C4-2B (cell line): ENCODE results near the gene NES.
A peak's percentile ranks its signal among the peaks of the same experiment; 100 is the strongest.

Experiments used
- H3K27ac ChIP-seq: fragments of 450-650 bp; 2 replicates; pipeline ENCODE4 v1.5.1; 2017
- CTCF ChIP-seq: fragments of 450-650 bp; conservative IDR thresholded peaks from 2 replicates; pipeline ENCODE4 v1.5.1; 2017; ENCODE audit warnings: mild to moderate bottlenecking
- ZFX ChIP-seq: fragments of 450-650 bp; IDR thresholded peaks from 2 replicates; pipeline ENCODE4 v1.6.1; 2017

NES gene

GRCh38 chr1:156689035-156689952 is 12.1 kb upstream of the NES start:
- H3K27ac ChIP-seq: no peak overlapping the region; the same call in 1 of the 2 replicates
- TF ChIP-seq CTCF (peak; percentile 96), ZFX (no peak)

GRCh38 chr1:156684227-156684782 is 7.1 kb upstream of the NES start:
- H3K27ac ChIP-seq: no peak overlapping the region
- TF ChIP-seq ZFX (no peak), CTCF (no peak)

DNA sequence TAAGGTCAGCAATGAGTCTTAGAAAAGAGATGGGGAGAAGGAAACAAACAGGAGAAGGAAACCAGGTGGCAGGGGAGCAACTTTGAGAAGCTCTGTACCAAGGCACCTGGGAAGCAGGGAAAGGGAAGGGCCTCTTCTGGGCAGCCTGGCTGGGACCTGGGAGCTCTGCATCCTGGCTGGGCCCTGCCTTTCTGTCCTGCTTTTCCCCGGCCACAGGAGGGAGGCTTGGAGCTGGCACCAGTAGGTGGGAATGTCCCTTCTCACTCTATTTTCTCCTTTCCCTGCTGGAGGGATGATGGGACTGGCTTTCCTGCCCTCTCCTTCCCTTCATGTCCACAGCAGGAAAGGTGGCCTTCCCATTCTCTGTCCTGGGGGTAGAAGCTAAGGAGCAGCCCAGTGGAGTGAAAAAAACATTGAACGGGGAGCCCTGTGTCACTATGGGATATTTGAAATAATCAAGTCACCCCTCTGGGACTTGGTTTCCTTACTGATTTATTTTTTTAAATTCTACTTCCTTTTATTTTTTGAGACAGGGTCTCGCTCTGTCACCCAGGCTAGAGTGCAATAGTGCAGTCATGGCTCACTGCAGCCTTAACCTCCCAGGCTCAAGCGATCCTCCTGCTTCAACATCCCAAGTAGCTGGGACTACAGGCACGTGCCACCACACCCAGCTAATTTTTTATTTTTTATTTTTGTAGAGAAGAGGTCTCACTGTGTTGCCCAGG is 5.1 kb upstream of the NES start:
- no peak overlapping the region for H3K27ac ChIP-seq
- TF ChIP-seq ZFX: no peak
- TF ChIP-seq CTCF: no peak

DNA sequence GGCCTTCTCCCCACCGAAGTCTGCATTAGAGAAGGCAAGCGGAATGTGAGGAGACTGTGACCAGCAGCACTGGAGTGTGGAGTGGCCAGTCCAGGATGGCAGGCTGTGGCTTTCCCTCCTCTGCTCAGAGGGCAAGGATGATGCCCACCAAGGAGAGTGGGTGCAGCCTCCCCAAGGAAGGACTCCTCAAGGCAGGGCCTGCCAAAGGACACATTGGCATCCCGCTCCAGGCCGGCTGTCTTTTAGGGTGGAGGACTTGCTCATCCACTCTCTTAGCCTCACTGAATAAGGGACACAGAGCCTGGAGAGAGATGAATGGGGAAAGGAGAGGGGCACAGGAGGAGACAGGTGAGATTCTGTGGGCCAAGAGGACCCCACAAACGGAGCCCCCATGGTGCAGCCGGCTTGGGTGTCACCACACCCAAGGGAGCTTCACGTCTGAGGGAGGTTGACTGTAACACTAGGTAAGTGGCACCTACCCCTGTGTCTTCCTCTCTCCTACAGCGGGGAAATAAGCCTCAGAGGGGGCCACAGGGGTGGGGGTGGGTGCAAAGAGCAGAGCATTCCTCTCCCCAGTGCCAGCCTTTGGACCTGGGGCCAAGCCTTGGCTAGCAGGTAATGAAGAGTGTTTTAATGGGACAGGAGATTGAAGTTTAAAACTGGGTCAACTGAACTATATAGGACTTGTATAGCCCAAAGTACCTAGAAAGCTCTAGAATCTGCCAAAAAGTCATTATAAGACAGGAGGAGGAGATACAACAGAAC is 4.2 kb upstream of the NES start:
- no peak overlapping the region for H3K27ac ChIP-seq
- TF ChIP-seq ZFX (no peak), CTCF (no peak)

DNA sequence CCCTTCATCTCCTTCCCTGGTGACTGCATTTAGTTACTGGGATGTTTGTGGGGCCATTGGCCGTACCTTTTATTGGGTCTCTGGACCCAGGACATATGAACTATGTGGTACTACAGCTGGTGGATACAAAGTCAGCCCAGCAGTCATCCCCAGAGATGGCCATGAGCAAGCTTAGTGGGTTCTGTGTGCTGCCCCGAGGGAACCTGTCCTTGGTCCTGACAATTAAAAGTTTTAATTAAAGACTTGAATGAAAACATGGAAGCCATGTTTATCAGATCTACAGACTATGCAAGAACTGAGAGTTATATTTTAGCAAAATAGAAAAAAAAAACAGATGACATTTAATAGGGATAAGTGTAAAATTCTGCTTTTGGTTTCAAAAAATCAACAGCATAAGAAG is 2.8 kb upstream of the NES start:
- H3K27ac ChIP-seq: no peak overlapping the region
- TF ChIP-seq ZFX: no peak
- TF ChIP-seq CTCF: no peak

GRCh38 chr1:156677616-156678596 is 699 bp upstream of the NES start:
- no peak overlapping the region for H3K27ac ChIP-seq
- TF ChIP-seq CTCF (peak; percentile 94), ZFX (no peak)
